GM12891 (cell line): Measurements from ENCODE around the gene AMHR2.

Experiments used
- POLR2AphosphoS5 ChIP-seq: IDR thresholded peaks from 2 replicates; pipeline ENCODE4 v1.6.1; 2011; ENCODE audit warnings: low read depth, low read length, control low read depth
- TAF1 ChIP-seq: IDR thresholded peaks from 2 replicates; pipeline ENCODE4 v1.6.1; 2011; ENCODE audit warnings: low read depth, low read length, control low read depth

DNA sequence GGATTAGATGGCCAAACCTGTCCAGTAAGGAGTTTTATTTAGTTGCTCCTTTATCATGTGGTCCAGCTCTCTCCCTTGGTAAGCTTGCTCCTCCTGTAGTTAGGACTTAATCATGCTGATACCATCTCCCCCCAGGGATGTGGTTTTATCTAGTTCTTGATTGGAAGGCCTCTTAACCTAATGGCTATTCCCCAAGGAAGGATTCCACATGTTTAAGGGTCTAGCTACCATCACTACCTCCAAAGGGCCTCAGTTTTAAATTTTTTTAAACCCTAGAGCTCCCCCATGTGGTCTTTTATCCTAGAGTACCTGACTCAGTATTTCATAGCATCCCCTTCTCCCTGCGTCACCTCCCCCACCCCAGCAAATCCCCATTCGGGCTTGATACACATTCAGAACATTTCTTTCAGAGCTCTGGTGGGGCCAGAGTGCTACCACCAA lies 53.1 kb downstream of the AMHR2 start:
- TF ChIP-seq POLR2AphosphoS5 (0 out of 2 replicates have a peak, but pooled peaks have one; percentile 54), TAF1 (no peak)
